ENCODE data around the gene THSD7B.

Gene THSD7B

DNA sequence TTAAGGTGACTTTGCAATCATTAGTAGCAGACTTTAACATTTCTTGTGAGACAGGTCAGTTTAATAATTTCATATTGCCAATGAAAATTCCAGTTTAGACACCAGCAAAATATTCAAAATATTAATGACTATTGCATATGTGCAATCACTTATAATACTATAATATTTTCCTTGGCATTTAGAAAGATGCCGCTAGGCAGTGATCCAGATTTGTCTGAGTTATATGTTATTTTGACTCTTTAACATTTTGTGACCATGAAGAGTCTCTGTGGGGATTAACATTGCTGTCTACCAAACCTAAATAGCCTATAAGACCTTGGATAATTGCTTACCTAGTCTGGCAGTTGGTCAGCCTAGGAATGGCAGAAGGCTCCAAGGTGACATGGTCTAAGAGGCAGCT lies 389.6 kb downstream of the THSD7B start:
- DNase-seq (ENCODE audit: low spot score), result no peak

DNA sequence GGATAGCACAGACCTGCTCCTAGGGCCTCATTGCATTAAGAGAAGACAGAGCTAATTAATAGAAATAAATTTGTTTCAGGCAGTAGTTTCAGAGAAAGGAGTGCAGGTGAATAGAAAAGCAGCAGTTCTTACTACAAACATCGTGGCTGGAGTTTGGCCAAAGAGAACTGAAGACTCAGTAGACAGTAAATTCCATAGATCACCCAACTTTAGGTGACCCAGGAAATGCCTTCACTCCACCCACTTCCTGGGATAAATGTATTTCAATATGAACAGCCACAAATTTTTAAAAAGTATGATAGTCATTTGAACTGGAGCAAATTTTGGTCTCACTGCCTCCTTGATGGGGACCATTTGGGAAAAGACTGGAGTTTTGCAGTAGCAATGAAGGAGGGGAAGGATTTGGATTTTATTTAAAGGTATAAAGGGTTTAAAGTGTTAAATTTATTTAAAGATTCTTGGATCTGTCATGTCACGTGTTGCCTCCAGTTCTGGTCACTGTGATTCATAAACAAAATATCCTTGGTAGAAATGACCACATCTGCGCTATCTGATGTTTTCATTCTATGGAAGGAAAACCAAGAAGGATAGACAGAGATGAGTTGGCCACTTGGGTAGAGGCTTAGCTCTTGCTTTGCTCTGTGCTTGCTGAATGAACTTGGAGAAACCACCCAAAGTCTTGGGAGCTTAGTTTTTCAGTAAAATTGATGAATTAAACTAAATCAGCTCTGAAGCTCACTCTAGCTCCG lies 390.2 kb downstream of the THSD7B start:
- DNase-seq (ENCODE audit: low spot score), result no peak

DNA sequence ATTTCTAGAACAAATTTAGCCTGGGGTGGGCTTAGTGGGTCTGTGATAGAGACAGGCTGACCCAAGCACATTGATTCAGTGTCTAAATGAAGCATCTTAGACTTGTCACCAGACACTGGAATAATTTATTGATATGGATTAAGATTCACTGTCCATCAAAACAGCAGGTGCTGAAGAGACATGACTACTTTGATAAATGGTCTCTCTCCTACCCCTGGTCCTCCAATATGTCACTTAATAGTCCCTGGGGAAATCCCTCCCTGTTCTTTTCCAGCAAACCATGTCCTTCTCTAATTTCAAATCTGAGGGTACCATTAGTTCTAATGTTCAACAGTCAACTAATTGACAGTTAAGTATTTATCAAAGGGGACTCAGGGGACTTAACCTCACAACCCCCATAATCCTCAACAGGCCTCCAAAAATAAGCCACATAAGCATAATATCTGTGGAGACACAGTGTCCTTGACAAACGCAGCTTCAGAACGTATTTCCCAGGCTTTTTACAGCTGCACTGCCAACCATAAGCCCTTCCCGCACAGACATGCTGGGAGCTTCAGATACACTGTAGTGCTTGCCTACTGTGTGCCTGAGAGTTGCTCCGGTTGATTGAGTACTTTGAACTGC lies 391.0 kb downstream of the THSD7B start:
- DNase-seq (ENCODE audit: low spot score), result no peak

DNA sequence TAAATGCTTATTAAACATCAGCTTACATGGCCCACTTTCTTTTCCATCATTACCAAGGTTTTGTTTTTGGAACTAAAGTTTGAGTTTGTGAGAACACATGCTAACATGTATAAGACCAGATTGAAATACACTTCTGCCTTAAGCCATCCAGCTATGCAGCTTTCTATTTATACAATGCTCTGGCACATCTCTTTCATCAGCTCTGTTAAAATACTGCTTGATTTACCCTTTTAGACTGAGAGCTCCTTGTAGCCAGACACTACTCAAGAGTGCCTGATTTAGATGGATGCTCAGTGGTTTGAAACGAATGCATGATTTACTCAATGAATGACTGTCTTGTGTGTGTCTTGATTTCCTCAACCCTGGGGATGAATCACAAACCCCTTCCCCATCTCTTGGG lies 392.5 kb downstream of the THSD7B start:
- DNase-seq (ENCODE audit: low spot score), result no peak

DNA sequence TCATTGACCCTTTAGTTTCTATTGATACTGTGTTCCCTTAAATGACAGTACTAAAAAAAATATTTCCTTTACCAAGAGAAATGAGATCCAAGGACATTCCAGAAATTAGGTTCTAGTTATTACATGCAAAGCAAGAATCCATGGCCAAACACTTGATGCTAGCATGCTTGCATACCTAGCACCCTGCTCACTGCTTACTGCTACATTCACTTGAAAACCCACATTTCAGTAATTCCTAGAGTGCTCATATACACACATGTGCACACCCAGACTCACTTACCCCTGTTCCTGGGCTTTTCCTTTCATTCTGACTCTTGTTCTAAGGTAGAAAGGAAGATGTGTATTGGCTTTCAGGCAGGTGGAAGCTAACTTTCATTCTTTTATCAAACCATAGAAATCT lies 395.9 kb downstream of the THSD7B start:
- DNase-seq (ENCODE audit: low spot score), result no peak

DNA sequence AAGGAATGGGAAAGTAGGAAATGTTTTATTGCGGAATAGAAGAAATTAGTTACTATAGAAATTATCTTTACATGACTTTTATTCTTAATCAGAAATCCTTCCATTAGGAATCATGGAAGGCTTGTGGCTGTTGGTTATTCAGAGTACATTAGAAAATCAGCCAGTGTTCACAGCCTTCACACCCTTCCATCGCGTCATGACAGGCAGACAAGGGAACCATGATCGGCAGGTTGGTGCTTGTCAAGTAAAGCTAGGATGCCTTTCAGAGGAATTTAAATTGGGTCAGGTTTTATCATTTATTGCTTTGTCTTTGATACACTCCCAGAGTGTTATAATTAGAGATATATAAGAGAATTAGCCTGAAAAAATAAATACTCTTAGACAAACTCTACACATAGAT lies 400.6 kb downstream of the THSD7B start:
- no peak for DNase-seq (ENCODE audit: low spot score)

DNA sequence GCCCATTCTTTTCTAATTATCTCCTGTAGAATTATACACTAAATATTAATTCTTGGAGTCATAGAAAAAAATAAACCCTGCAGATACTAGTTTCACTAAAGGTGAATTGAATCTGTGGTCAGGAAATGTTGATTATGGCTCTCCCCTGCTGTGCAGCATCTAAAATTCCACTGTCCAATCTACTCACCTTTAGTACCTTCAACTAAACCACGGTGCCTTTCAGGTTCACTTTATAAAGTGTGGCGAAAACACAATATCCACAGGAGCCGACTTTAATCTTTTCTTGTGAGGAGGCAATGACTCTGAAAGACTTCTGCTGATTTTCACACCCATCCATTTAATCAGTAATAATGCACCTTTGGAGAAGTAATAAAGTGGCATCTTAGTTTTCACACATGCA lies 402.3 kb downstream of the THSD7B start:
- no peak for DNase-seq (ENCODE audit: low spot score)

DNA sequence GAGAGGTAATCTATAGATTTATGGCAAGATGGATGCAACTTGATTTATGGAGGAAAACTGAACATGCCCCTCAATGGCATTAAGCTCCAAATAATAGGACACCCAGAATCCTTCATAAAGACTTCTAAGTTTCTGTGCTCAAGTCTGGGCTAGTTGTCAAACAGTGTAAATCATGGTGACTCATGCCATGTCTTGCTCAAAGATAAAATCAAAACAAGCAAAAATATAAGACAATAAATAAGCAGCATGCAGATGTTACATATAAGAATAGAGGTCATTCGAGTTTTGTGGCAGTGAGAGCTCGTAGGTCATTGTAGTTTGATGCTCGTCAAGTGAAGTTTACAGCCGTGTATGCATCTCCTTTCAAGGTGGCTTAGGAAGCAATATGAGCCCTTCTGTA lies 403.2 kb downstream of the THSD7B start:
- DNase-seq (ENCODE audit: low spot score), result no peak

DNA sequence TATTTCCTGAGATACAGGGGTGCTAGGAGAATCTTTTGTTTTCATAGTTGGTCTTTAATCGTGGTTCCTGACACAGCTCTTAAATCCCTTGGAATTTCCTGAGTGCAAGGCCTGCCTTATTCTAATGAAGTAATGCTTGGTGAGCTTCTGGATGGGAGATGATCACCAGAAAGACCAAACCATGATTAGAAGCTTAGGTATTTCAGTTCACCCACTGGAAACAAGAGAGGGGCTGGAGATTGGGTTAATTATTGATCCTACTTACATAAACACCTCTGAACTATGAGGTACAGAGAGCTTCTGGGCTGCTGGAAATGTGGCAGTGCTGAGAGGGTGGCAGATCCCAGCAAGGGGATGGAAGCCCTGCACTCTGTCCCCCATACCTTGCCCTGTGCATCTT lies 406.8 kb downstream of the THSD7B start:
- no peak for DNase-seq (ENCODE audit: low spot score)

DNA sequence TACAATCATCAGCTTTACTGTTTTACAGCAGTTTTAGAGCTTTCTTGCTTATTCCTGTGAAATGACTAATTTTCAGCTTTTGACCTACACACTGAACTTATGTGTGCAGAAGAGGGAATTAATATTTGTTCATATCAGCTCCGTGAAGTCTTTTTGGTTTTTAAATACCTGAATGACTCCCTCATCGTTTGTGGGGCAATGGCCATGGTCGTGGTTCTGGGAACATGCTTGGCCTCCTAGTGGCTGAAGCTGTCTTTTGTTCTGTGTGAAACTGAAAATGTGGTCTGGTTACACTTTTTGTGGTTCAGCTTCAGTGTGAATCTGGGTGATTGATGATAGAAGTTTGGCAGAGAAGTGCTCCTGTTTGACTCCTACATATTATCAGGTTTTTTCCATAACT lies 408.1 kb downstream of the THSD7B start:
- no peak for DNase-seq (ENCODE audit: low spot score)

DNA sequence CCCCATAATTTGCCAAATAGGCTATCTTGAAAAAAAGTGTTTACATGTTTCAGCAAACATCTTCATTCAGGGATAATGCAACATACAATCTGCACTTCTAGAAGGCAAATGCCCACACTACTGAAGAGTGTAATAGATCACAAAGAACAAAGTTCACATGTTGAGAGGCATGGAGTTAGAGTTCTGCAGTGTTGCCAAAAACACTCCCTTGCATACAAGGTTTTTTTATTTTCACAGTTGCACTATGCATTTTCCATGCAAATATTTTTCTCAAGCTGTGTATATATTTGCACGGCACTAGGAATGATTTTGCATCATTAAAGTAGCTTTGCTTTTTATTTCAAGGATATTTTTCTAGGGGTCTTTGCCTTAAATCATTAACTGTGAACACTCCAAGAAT lies 409.9 kb downstream of the THSD7B start:
- no peak for DNase-seq (ENCODE audit: low spot score)

DNA sequence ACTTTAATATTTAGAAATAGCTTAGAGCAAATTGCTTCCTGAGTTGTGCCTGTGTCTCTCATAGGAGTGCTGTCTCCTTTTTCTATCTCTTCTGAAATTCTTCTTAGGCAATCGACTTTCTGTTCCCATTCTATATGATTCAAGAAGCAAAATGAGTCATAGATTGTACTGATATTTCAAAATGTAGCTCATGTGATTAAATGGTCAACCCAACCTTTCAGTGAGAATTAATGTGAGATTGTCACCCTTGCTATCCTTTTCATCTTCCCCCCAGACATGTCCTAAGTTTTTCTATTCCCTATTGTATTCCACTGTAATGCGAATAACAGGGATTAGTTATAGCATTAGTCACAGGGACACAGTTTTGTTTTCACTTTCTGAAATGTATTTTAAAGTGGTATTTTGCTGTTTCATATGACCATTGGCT lies 413.6 kb downstream of the THSD7B start:
- DNase-seq (ENCODE audit: low spot score), result no peak

DNA sequence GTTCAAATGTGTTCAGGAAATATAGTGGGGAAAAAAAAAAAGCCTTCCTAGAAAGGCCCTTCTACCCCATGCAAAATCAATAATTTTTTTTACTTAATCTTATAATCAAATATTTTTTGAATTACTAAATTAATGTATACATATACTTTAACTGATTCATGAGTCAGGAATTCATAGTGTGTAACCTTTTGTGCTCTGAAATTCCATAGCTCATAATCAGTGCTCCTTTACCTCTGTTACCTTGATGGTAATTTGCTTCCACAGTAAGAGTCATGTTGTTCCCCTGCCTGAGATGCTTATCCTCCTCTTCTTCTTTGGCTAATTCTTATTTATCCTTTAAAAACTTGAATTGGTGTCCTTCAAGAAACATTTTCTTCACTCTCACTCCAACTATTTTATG lies 414.2 kb downstream of the THSD7B start:
- DNase-seq (ENCODE audit: low spot score), result no peak

DNA sequence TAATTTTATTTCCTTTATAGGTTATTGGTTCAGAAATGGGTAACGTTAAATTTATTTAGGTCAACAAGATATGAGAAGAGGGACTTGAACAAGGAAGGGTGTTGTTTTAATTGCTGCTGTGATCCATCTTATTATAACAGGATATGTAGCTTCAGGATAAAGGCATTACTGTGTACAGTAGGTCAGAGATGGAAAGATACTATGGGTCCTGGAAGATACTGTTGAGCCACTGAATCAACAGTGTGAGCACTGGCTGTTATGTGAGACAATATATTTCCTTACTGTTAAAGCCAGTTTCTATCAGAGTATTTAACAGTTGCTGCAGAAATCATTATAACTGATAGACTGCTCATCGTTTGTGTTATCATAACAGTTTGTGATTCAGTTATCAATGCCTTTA lies 414.7 kb downstream of the THSD7B start:
- no peak for DNase-seq (ENCODE audit: low spot score)

DNA sequence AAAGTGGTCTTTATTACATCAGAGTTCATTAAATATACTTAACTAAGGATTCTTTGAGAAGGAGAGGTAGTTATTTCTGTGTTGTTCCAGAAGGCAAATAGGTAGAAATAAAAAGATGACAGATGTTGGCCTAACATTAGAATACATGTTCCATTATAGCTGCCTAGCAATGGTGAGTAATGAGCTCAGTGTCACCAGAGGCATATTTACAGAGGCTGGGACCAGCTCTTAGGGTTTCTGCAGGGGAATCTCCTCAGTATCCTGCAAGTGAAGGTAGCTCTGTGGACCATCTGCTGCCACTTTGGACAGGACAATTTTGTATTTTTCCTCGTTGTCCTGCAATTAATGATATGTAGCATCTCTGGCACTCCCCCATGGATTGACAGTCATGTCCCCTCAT lies 416.0 kb downstream of the THSD7B start:
- DNase-seq (ENCODE audit: low spot score), result no peak

DNA sequence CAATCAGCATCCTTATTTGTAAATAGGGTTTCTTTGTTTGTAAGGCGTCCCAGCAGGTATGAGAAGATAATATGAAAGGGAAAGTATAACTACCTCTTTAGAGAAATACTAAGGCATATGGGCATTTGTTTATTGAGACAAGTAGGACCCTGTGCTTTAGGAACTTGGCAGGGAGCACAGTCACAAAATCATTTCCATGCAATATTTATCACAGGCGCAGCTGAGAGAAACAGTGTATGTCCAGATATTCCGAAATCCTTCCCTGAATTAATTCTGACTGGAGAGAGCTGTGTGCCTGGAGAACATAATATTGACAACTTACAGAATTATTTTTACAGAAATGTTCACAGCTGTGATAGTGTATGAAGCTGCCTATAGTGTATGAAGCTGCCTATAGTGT lies 416.7 kb downstream of the THSD7B start:
- no peak for DNase-seq (ENCODE audit: low spot score)

DNA sequence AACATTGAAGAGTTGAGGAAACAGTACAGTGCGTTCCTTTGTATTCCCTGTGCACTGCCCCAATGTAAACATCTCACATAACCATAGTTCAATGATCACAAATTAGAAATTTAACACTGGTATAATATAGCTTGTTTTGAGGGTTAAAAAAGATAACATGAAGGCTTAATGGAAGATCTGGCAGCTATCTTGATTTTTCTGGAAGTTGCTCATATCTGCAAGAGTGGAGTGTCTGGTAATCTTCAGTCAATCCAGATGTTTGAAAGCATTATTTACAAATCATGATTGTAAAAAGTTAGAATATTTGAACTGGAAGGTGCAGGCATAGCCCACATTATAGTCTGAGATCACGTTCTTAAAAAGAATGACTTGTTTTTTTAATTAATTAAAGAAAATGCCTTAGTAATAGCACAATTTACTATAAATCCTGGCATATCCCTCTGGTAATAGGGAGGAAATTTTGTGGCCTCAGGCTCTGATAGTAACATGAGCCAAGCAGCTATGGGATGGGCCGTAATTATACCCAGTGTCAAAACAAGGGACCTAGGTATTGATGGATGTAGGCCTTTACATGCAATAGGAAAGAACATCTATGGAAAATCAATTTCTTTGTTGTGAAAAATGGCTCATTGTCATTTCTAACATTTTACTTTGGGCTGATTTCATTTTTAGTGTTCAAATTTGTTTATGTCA lies 418.0 kb downstream of the THSD7B start:
- DNase-seq (ENCODE audit: low spot score), result no peak

DNA sequence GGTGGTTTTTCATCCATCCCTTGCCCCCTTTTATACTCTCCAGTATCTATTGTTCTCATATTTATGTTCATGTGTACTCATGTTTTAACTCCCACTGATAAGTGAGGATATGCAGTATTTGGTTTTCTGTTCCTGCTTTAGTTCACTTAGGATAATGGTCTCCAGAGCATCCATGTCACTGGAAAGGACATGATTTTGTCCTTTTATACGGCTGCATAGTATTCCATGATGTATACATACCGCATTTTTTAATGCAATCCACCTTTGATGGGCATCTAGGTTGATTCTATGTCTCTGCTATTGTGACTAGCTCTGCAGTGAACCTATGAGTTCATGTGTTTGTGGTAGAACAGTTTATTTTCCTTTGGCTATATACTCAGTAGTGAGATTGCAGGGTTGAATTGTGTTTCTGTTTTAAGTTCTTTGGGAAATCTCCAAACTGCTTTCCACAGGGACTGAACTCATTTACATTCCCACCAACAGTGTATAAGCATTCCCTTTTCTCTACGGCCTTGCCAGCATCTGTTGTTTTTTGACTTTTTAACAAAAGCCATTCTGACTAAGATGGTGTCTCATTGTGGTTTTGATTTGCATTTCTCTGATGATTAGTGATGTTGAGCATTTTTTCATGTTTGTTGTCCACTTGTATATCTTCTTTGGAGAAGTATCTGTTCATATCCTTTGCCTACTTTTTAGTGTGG lies 420.2 kb downstream of the THSD7B start:
- DNase-seq (ENCODE audit: low spot score), result no peak

DNA sequence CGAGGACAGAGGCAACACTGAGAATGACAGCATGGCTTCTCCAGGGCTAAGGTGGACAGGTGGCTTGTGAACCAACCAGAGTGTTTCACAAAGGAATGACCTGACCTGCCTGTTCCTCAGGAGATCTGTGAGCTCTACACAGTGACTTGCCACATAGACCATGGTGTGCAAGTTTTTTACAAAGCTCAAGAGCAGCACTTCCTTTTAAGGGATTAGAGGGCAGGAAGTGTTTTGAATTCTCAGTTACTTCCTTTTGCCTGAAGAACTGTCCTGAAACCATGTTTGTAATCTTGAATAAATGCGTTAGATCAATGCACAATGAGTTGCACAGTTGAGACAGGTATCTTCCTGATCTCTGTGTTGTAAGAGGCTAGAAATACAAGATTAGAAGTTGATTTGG lies 421.9 kb downstream of the THSD7B start:
- no peak for DNase-seq (ENCODE audit: low spot score)

DNA sequence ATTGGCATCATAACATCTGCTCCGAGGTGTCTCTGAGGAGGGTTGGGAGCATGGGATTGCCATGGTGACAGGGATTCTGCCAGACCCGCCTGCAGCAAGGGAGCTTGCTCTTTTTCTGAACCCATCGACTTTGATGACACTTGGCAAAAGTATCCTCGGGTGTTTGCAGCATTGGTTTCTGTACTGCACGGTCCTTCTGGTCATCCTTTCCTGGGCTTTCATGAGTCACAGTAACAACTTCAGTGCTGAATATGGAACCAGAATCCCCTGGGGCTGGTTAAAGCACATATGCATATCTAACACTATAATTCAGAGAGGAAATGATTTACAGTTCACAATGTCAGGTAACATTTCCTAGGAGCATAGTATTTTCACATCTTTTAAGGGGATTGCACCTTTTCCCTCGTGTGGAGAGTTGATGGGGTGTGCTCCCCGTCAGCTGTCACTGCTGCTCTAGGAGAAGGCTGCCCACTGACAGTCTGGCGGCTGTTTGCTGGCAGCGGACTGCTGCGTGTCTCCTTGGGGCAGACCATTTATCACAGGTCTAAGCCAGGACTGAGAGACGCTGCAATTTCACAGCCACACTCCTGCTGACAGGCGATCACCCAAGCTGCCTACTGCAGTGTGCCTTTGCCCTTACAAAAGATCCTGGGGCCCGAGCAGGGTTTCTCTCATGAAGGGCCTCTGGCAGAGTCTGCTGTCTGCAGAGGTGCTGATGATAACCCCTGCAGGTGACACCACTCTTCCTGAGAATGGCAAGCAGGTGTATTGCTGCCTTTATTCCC lies 425.3 kb downstream of the THSD7B start:
- no peak for DNase-seq (ENCODE audit: low spot score)

DNA sequence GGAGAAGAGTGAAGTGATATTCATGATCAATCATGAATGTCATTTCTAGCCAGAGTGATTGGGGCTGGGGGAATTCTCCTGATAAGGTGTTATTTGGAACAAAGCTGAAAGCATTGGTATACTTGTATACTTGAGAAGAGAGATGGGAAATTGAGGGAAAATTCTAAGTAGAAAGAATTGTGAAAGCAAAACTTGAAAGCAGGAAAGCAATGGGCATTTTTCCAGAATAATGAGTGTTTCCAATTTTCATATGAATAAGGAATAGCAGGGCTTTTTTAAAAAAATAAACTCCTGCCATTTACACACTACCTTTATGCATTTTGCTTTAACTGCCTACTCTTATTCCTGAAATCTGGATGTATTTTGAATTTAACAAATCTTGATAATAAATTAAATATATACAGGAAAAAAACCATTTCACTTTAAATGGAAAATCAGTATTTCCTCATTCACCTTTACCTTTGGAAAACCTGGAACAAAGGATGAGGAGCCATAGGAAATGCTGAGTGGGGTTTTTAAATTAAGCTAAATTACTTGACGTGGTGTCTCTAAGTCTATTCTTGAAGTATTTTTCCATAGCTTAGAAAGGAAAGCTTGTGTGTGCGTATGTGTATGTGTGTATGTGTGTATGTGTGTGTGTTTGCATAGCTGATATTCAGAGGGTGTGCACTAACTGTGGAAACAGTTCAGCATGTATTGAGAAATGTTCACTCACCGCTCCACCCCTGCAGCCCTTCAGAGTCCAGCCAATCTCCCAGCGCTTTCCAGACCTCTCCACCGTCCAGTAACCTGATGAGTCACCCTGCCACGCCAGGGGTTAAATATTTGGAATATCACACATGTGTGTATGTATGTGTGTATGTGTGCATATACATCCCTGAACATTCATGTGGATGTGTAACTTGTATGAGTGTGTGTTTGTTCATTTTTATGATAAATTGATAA lies 427.3 kb downstream of the THSD7B start:
- no peak for DNase-seq (ENCODE audit: low spot score)

Data from hematopoietic multipotent progenitor cell treated with erythropoietin and hydrocortisone succinate and interleukin-3 and kit ligand, for 15 days (in vitro differentiated cells).